Ishikawa (cell line): ENCODE data around the gene C4orf50.

Source experiments
- CREB1 ChIP-seq: IDR thresholded peaks from 2 replicates; pipeline ENCODE4 v1.6.1; 2012; ENCODE audit warnings: low read depth
- MAX ChIP-seq: IDR thresholded peaks from 2 replicates; pipeline ENCODE4 v1.6.1; 2012
- RAD21 ChIP-seq: IDR thresholded peaks from 2 replicates; pipeline ENCODE4 v1.6.1; 2012; ENCODE audit warnings: low read depth
- REST ChIP-seq: IDR thresholded peaks from 2 replicates; pipeline ENCODE4 v1.6.1; 2012; ENCODE audit warnings: low read depth, mild to moderate bottlenecking
- TCF12 ChIP-seq: IDR thresholded peaks from 2 replicates; pipeline ENCODE4 v1.6.1; 2012; ENCODE audit warnings: low read depth

- no peak for TF ChIP-seq TCF12
- no peak for TF ChIP-seq REST
- no peak for TF ChIP-seq RAD21
- no peak for TF ChIP-seq CREB1
- TF ChIP-seq MAX: no peak
Observed at GRCh38 chr4:5943561-5943960, 74.7 kb downstream of the C4orf50 start.
